ENCODE results near the gene NPC1. TPM values are rescaled to one million over a fixed set of nuclear protein-coding genes. Genes with fewer than 3 reads are reported as not detected.

NPC1 gene
- total and polyA plus RNA-seq, 8 donors: 7.6 to 219 (median 59.3) TPM

DNA sequence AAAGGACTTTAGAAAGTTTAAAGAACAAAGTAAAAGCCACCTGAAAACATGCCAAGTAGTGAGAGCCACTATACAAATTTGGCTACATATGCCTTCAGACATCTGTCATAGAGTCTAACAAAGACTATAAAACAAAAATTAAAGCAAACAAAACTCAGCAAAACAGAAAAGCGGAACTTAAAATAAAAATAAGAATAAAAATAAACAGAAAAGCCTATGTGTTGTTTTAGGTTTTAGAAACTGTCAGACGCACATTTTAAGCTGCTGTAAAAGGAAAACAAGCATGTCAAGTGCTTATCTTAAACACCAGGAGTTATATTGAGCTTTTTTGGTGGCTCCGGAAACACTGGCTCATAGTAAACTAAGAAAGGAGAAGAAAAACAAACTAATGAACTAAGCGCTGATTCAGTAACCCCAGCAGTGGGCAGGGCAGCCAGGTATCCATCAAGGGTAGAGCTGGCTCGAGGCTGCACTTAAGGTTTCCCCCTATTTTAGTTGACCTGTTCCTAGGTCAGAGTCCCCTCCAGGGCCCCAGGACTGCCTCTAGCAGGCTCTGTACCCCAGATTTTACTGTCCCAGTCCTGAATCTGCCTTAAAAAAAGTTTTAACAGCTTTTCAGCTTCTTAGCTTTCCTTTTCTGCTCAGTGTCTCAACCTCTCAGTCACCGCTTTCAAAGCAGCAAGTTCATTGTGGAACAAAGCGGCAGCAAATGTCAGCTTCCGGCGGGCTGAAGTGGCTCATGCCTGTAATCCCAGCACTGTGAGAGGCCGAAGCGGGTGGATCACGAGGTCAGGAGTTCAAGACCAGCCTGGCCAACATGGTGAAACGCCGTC, 98.4 kb downstream of the NPC1 start:
- no peak for TF ChIP-seq POLR2AphosphoS5 (IDR thresholded peaks at IDR 0.05)
- TF ChIP-seq, protein P1, sequence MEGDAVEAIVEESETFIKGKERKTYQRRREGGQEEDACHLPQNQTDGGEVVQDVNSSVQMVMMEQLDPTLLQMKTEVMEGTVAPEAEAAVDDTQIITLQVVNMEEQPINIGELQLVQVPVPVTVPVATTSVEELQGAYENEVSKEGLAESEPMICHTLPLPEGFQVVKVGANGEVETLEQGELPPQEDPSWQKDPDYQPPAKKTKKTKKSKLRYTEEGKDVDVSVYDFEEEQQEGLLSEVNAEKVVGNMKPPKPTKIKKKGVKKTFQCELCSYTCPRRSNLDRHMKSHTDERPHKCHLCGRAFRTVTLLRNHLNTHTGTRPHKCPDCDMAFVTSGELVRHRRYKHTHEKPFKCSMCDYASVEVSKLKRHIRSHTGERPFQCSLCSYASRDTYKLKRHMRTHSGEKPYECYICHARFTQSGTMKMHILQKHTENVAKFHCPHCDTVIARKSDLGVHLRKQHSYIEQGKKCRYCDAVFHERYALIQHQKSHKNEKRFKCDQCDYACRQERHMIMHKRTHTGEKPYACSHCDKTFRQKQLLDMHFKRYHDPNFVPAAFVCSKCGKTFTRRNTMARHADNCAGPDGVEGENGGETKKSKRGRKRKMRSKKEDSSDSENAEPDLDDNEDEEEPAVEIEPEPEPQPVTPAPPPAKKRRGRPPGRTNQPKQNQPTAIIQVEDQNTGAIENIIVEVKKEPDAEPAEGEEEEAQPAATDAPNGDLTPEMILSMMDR (IDR thresholded peaks at IDR 0.05): no peak
- TF ChIP-seq EP300 (IDR thresholded peaks at IDR 0.05): no peak
- no peak for TF ChIP-seq POLR2A (IDR thresholded peaks at IDR 0.05)
- DNase-seq: peak; percentile 32 to 69
- peaks cover 8 to 21% (median 12%) of the 10 kb centered on the region in 4 donors for H3K4me1 ChIP-seq
- peak overlapping the region; percentile 18 to 38 (median 33) for H3K4me3 ChIP-seq
- intact Hi-C loops (cut with DNase I; ENCODE audit: low total_unique reads): no loop called here
- peaks cover 0 to 6% (median 0%) of the 10 kb centered on the region in 4 donors for H3K36me3 ChIP-seq
- 12 to 26% (median 25%) methylated on average over 14 of the region's 14 CpGs for WGBS, 5 donors
- peak overlapping the region; percentile 75 to 89 (median 80) for H3K27ac ChIP-seq
- H3K9me3 ChIP-seq: no peaks in the 10 kb centered on the region
- H3K27me3 ChIP-seq: no peaks in the 10 kb centered on the region

GRCh38 chr18:23485386-23485785, 100.9 kb downstream of the NPC1 start:
- Histone ChIP-seq H3K4me3 (no peak overlapping the region), H3K36me3 (peaks cover 12 to 30% (median 23%) of the 10 kb centered on the region in 4 donors), H3K9me3 (no peaks in the 10 kb centered on the region), H3K27ac (no peak overlapping the region), H3K27me3 (no peaks in the 10 kb centered on the region), H3K4me1 (peaks cover 8 to 21% (median 12%) of the 10 kb centered on the region in 4 donors)
- DNase-seq: no peak
- intact Hi-C loops (cut with DNase I; ENCODE audit: low total_unique reads): no loop called here
- TF ChIP-seq POLR2A (IDR thresholded peaks at IDR 0.05) (no peak), POLR2AphosphoS5 (IDR thresholded peaks at IDR 0.05) (no peak), EP300 (IDR thresholded peaks at IDR 0.05) (no peak)
- TF ChIP-seq, protein P1 (IDR thresholded peaks at IDR 0.05): no peak
- 87 to 96% (median 89%) methylated on average over 7 of the region's 7 CpGs for WGBS, 5 donors

- intact Hi-C loops (cut with DNase I; ENCODE audit: low total_unique reads): no loop called here
- Histone ChIP-seq H3K36me3 (peaks cover 19 to 38% (median 31%) of the 10 kb centered on the region in 4 donors), H3K9me3 (no peaks in the 10 kb centered on the region), H3K4me1 (peaks cover 8 to 21% (median 12%) of the 10 kb centered on the region in 4 donors), H3K27ac (no peak overlapping the region), H3K27me3 (no peaks in the 10 kb centered on the region), H3K4me3 (no peak overlapping the region)
- WGBS, 5 donors: 62 to 70% (median 69%) methylated on average over 8 of the region's 8 CpGs
- no peak for TF ChIP-seq POLR2AphosphoS5 (IDR thresholded peaks at IDR 0.05)
- TF ChIP-seq, protein P1 (IDR thresholded peaks at IDR 0.05): no peak
- no peak for TF ChIP-seq EP300 (IDR thresholded peaks at IDR 0.05)
- TF ChIP-seq POLR2A (IDR thresholded peaks at IDR 0.05): no peak
- no peak for DNase-seq
Observed at GRCh38 chr18:23484561-23485182, 101.6 kb downstream of the NPC1 start.

Small RNAs within 50 kb of the gene (small RNA-seq; reads per million reads assigned to genes)
- gene AC026634.1: 0 reads per million in 4 donors
- gene RF00019: 0 reads per million in 4 donors

Other genes starting within 250 kb of the NPC1 start
- gene RIOK3, start 133.2 kb downstream of the NPC1 start, total RNA-seq: 100 to 1,000 TPM in 1 of 5 donors, 10 to 100 TPM in 4; 49.4 to 140 (median 67.2) TPM
- gene RIOK3, start 133.2 kb downstream of the NPC1 start, polyA plus RNA-seq: 10 to 100 TPM; 28.3 to 76.7 (median 52.7) TPM
- 10 to 100 TPM in 4 of 5 donors, under 1 TPM in 1; 0.87 to 39.5 (median 25.7) TPM for gene RMC1, start 83.0 kb downstream of the NPC1 start, total RNA-seq
- 10 to 100 TPM; 29.2 to 41.2 (median 35.6) TPM for gene RMC1, start 83.0 kb downstream of the NPC1 start, polyA plus RNA-seq
- 100 to 1,000 TPM in 1 of 5 donors, 10 to 100 TPM in 2, 1 to 10 TPM in 2; 1.2 to 150 (median 10.1) TPM for gene ANKRD29, start 76.4 kb upstream of the NPC1 start, total RNA-seq
- gene ANKRD29, start 76.4 kb upstream of the NPC1 start, polyA plus RNA-seq: 10 to 100 TPM in 2 of 3 donors, 1 to 10 TPM in 1; 8.2 to 16.5 (median 13.2) TPM
- gene LAMA3, start 102.9 kb upstream of the NPC1 start, total RNA-seq: 100 to 1,000 TPM in 2 of 5 donors, 10 to 100 TPM in 3; 11.6 to 182 (median 68.5) TPM
- gene LAMA3, start 102.9 kb upstream of the NPC1 start, polyA plus RNA-seq: 10 to 100 TPM in 1 of 3 donors, 1 to 10 TPM in 2; 4.3 to 11.3 (median 9.5) TPM

All from stomach (tissue), 9 donors.